Measurements from ENCODE around the gene LDLRAD4.
A peak's percentile ranks its signal among the peaks of the same experiment; 100 is the strongest.
"Not testable (repeated sequence)": the region's sequence is repeated elsewhere in the genome, so short reads cannot be mapped to it uniquely, and the experiment has no call there.

The LDLRAD4 gene

DNA sequence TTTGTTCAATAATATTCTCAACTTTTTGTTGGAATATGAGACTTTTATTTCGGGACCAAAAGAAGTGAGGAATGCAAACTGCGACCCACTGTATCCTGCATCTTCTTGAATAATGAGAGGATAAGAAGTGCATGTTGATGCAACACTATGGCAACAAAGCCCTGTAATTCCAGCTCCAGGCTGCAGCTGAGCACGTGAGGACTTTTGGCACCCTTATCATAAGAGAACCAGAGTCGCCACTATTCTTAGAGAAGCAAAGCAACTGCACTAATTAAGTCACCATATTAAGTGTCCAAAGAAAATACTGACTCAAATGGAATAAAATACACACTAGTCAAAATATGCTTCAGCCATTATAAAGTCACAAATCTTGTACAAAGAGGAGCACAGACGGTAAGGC lies 441.9 kb downstream of the LDLRAD4 start:
- TF ChIP-seq, protein P1, sequence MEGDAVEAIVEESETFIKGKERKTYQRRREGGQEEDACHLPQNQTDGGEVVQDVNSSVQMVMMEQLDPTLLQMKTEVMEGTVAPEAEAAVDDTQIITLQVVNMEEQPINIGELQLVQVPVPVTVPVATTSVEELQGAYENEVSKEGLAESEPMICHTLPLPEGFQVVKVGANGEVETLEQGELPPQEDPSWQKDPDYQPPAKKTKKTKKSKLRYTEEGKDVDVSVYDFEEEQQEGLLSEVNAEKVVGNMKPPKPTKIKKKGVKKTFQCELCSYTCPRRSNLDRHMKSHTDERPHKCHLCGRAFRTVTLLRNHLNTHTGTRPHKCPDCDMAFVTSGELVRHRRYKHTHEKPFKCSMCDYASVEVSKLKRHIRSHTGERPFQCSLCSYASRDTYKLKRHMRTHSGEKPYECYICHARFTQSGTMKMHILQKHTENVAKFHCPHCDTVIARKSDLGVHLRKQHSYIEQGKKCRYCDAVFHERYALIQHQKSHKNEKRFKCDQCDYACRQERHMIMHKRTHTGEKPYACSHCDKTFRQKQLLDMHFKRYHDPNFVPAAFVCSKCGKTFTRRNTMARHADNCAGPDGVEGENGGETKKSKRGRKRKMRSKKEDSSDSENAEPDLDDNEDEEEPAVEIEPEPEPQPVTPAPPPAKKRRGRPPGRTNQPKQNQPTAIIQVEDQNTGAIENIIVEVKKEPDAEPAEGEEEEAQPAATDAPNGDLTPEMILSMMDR (IDR thresholded peaks at IDR 0.05; ENCODE audit: low read depth, low read length) = no peak
- DNase-seq (ENCODE audit: extremely low read depth, low read depth) = peak; percentile 4

DNA sequence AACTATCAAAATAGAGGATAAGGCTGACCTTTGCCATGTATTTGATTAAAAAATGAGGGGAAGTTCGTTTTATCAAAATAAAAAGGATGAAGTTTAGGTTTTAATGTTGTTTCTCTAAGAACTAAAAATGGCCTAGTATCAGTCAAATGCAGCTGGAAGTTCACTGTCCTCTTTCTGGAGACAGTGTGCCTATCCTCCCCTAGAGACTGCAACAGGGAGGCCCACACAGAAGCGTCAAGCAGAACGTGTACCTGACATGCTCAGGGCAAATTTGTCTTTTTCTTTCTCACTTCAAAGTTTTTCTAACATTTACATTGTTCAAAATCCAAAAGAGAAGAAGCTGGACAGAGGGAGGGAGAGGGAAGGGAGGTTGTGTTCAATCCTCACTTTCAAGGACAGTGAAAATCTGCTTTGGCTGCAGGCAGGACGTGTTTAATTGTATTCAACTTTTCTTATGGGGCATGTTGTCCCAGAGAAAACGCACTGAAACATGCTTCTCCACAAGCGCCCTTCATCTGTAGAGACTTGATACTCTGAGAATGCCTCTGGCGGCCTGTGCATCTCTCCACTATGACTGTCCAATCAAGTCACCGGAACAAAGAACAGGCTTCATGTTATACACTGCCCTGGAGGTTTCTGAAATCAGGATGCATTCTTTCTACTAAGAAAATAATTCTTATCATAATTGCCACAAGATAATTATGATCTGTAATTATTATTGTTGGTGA lies 442.7 kb downstream of the LDLRAD4 start:
- TF ChIP-seq, protein P1 (IDR thresholded peaks at IDR 0.05; ENCODE audit: low read depth, low read length) = no peak
- no peak for DNase-seq (ENCODE audit: extremely low read depth, low read depth)

DNA sequence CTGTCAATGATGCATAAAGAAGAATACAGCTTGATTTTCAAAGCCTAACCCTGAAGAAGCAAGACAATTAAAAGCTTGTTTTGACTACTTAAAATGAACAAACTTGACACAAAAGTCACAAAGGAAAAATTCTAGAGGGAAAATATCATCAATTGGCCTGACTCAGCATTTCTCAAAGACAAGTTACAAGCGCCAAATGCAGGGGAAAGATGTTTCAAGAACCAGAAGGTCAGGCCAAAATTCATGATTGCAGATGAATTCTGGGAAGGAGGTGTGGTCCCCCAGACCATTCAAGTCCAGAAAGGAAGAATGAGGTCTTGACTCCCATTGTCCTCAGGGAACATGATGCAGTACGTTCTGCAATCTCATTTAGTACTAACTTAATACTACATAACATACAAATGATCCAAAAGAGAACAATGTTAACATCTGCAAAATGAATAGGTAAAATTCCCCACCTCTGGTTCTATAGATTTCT lies 443.3 kb downstream of the LDLRAD4 start:
- TF ChIP-seq, protein P1 (IDR thresholded peaks at IDR 0.05; ENCODE audit: low read depth, low read length) = no peak
- no peak for DNase-seq (ENCODE audit: extremely low read depth, low read depth)

DNA sequence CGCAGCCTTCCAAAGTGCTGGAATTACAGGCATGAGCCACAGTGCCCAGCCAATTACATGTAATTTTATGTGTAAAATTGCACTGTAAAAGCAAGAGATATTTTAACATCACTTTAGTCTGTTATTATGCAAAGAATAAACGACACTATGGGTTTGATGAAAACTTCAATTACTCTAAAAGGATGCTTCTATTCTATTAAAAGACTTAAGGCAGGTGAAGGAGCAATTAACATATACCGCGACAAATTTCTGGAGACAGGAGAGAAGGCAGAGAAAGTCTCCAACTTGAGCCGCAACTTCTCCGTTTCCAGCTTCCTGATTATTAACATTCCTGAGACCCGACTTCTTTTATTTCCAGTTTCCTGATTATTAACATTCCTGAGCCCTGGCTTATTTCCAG lies 454.1 kb downstream of the LDLRAD4 start:
- DNase-seq (ENCODE audit: extremely low read depth, low read depth) = no peak
- TF ChIP-seq, protein P1 (IDR thresholded peaks at IDR 0.05; ENCODE audit: low read depth, low read length) = no peak

DNA sequence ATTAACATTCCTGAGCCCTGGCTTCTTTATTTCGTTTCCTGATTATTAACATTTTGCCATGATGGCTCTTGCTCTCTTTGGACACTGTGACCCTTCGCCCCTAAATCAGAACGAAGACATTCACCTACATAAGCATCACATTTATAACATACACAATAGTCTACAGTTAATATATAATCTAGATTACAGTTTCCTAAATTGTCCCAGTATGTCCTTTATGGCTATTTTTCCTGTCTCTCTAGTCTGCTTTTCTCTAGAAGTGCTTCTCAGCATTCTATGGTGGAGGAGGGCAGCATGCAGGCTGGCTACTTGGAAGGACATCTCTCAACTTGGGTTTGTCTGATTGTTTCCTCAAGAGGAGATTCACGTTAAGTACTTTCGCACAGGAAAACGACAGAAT lies 457.9 kb downstream of the LDLRAD4 start:
- DNase-seq (ENCODE audit: extremely low read depth, low read depth) = no peak
- TF ChIP-seq, protein P1 (IDR thresholded peaks at IDR 0.05; ENCODE audit: low read depth, low read length) = no peak

DNA sequence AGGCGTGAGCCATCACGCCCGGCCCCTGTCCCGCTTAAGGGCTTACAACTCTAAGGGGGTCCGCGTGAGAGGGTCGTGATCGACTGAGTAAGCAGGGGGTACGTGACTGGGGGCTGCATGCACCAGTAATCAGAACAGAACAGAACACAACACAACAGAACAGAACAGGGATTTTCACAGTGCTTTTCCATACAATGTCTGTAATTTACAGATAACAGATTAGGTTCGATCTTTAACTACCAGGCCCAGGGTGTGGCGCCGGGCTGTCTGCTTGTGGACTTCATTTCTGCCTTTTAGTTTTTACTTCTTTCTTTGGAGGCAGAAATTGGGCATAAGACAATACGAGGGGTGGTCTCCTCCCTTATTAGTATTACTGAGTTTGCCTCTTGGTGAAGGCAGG lies 458.8 kb downstream of the LDLRAD4 start:
- DNase-seq (ENCODE audit: extremely low read depth, low read depth) = not testable (repeated sequence)

DNA sequence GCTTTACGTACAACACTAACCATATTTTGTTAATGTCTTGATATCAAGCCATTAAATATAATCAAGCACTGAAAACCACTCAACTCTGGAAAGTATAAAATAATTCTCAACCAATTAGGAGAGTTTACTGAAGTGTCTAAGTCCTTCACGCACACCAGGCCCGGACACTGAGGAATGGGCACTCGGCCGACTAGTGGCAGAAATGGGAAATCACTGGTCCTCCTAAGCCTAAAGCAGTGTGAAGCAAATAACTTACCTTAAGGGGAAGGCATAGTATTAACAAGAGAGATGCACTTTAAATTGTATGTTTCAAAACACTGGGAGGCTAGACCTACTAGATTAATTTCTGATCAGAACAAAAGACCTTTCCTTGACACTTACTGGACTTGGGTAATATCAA lies 462.1 kb downstream of the LDLRAD4 start:
- DNase-seq (ENCODE audit: extremely low read depth, low read depth) = no peak

More for the DNA sequence above, 462.1 kb downstream of the LDLRAD4 start:
- TF ChIP-seq, protein P1 (IDR thresholded peaks at IDR 0.05; ENCODE audit: low read depth, low read length) = no peak; the same call in none of the 2 replicates
